IMR-90 (cell line): ENCODE results near the gene TRIM40.

ENCODE experiments used
- CEBPB ChIP-seq: IDR thresholded peaks from 2 replicates; pipeline ENCODE4 v1.6.1; 2012; ENCODE audit warnings: low read depth, low read length, improper control_type of control experiment
- MAZ ChIP-seq: IDR thresholded peaks from 2 replicates; pipeline ENCODE4 v1.6.1; 2012; ENCODE audit warnings: low read depth, mild to moderate bottlenecking, low read length, improper control_type of control experiment, moderate library complexity, borderline replicate concordance
- POLR2A ChIP-seq: IDR thresholded peaks from 2 replicates; pipeline ENCODE4 v1.6.1; 2012; ENCODE audit warnings: mild to moderate bottlenecking, low read depth, low read length
- RAD21 ChIP-seq: IDR thresholded peaks from 2 replicates; pipeline ENCODE4 v1.6.1; 2012; ENCODE audit warnings: low read length, improper control_type of control experiment
- SMC3 ChIP-seq: fragments of 150-350 bp; IDR thresholded peaks from 2 replicates; pipeline ENCODE4 v1.6.1; 2016; ENCODE audit warnings: low read depth, mild to moderate bottlenecking, antibody characterized with exemption, low read length, moderate library complexity
- TF ChIP-seq, protein P1 (sequence below): conservative IDR thresholded peaks from 2 replicates; pipeline ENCODE4 v1.5.1; 2012; ENCODE audit warnings: mild to moderate bottlenecking, low read depth, low read length, improper control_type of control experiment

DNA sequence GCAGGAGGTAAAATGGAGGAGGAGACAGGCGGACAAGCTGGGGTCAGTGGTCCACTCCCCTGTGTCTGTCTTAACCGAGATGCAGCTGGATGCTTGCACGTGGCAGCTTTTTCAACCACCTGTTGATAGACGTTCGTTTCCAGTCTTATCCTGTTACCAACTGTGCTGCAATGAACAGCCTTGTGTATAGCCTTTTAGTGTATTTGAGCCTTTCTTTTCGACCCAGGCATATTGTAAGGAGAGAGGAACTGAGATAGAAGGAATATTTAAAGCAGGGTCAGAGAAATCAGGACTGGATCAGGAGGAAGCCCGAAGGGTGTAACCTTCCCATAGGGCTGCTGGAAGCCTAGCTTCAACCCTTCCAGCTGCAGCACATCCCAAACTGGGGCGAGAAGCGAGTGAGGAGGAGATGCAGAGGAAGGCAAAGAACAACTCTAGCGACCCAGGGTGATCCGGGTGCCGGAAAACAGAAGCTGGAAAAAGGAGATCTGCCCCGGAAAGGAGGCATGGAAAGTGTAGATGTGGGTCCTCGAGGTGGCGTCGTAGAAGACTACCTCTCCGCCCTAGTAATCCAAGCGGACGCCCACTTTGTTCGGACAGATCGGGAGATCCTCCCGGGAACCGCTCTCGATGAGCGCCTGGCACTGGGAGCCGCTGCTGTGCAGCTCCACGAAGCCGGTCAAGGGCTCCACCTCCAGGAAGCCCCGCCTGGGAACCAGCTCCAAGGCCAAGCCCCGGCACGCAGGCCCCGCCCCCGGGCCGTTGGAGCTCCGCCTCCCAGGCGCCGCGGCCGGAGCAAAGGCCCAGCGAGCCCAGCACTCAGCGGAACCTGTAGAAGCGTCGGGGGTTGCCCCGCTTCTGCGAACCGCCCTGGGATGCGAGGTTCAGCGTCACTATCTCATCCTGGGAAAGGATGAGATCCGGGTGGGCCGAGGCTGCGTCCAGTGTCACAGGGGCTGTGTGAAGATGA lies 34.2 kb upstream of the TRIM40 start:
- TF ChIP-seq, protein P1, sequence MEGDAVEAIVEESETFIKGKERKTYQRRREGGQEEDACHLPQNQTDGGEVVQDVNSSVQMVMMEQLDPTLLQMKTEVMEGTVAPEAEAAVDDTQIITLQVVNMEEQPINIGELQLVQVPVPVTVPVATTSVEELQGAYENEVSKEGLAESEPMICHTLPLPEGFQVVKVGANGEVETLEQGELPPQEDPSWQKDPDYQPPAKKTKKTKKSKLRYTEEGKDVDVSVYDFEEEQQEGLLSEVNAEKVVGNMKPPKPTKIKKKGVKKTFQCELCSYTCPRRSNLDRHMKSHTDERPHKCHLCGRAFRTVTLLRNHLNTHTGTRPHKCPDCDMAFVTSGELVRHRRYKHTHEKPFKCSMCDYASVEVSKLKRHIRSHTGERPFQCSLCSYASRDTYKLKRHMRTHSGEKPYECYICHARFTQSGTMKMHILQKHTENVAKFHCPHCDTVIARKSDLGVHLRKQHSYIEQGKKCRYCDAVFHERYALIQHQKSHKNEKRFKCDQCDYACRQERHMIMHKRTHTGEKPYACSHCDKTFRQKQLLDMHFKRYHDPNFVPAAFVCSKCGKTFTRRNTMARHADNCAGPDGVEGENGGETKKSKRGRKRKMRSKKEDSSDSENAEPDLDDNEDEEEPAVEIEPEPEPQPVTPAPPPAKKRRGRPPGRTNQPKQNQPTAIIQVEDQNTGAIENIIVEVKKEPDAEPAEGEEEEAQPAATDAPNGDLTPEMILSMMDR, result peak; percentile 33
- TF ChIP-seq POLR2A (no peak), SMC3 (no peak), CEBPB (no peak), RAD21 (peak; percentile 20; the same call in 1 of the 2 replicates), MAZ (peak; percentile 26; the same call in 1 of the 2 replicates)
